Testis (tissue), 3 donors: ENCODE results near the gene ATP1A1. TPM values are rescaled to one million over a fixed set of nuclear protein-coding genes. Genes with fewer than 3 reads are reported as not detected.

Experiments
- DNase-seq: peaks from one replicate; pipeline ENCODE4 v3.0.0-alpha.2; 2019
- H3K27ac ChIP-seq, 2 donors: fragments of 200-600 bp; sonication (generic); one replicate each; pipeline ENCODE4 v1.5.1; 2019
- H3K27me3 ChIP-seq: fragments of 200-600 bp; sonication (generic); one replicate; pipeline ENCODE4 v1.5.1; 2019
- H3K36me3 ChIP-seq: fragments of 200-600 bp; sonication (generic); one replicate; pipeline ENCODE4 v1.5.1; 2017; ENCODE audit warnings: low read depth; ENCODE audit errors: missing control alignments
- H3K4me1 ChIP-seq: fragments of 200-600 bp; sonication (generic); one replicate; pipeline ENCODE4 v1.5.1; 2019
- H3K4me3 ChIP-seq, 2 donors: fragments of 200-600 bp; sonication (generic); one replicate each; pipeline ENCODE4 v1.5.1; 2017 to 2019
- H3K9me3 ChIP-seq: fragments of 200-600 bp; sonication (generic); one replicate; pipeline ENCODE4 v1.5.1; 2017
- POLR2A ChIP-seq: fragments of 450-650 bp; IDR thresholded peaks from one replicate; pipeline ENCODE4 v1.6.1; 2017; ENCODE audit warnings: antibody characterized with exemption, mild to moderate bottlenecking, moderate library complexity
- WGBS, 2 donors: methylation state at CpG; one replicate each; pipeline ENCODE4 v1.1.5; 2018; 5-methylcytosine and 5-hydroxymethylcytosine counted together
- intact Hi-C: fragments of 100-400 bp; cut with DNase I; formaldehyde crosslinking; loops from one replicate; pipeline ENCODE4 v1.15.1; 2023; ENCODE audit warnings: low total_unique reads
- polyA plus RNA-seq: library from polyadenylated mRNA; stranded (reverse); fragments of 350-450 nt; fragmentation: Illumina TruSeq; extraction: RNeasy Lipid Tissue Mini Kit (QIAGEN cat#74804); gene quantifications from one replicate; pipeline ENCODE4 v1.2.3, GENCODE V29; 2014; ENCODE audit warnings: low read depth, low replicate concordance; ENCODE audit not compliant: insufficient read depth
- total RNA-seq, 2 donors: library from RNA; depleted of rRNA; stranded (reverse); fragments of >200 nt; gene quantifications; one replicate each; pipeline ENCODE4 v1.2.3, GENCODE V29; 2016
- TF ChIP-seq, protein P1 (sequence below), 3 experiments: fragments of 450-650 bp in 2 of 3; fragments of 200-600 bp in 1 of 3; sonication (generic) in 1 of 3; IDR thresholded peaks; one replicate each; pipeline ENCODE4 v1.5.1; 2016 to 2019; ENCODE audit warnings: antibody characterized with exemption in 3 of 3, mild to moderate bottlenecking in 2 of 3, moderate library complexity in 1 of 3

ATP1A1 gene
- total and polyA plus RNA-seq, 3 donors from 2014 or later, result 394 to 561 (median 444) TPM

- H3K36me3 ChIP-seq, result no peaks in the 10 kb centered on the region
- no peaks in the 10 kb centered on the region for H3K27me3 ChIP-seq
- no peaks in the 10 kb centered on the region for H3K9me3 ChIP-seq
- intact Hi-C loops, result no loop called here
- no peak for DNase-seq
- H3K27ac ChIP-seq, result no peak overlapping the region
- TF ChIP-seq POLR2A, result no peak
- TF ChIP-seq, protein P1, sequence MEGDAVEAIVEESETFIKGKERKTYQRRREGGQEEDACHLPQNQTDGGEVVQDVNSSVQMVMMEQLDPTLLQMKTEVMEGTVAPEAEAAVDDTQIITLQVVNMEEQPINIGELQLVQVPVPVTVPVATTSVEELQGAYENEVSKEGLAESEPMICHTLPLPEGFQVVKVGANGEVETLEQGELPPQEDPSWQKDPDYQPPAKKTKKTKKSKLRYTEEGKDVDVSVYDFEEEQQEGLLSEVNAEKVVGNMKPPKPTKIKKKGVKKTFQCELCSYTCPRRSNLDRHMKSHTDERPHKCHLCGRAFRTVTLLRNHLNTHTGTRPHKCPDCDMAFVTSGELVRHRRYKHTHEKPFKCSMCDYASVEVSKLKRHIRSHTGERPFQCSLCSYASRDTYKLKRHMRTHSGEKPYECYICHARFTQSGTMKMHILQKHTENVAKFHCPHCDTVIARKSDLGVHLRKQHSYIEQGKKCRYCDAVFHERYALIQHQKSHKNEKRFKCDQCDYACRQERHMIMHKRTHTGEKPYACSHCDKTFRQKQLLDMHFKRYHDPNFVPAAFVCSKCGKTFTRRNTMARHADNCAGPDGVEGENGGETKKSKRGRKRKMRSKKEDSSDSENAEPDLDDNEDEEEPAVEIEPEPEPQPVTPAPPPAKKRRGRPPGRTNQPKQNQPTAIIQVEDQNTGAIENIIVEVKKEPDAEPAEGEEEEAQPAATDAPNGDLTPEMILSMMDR (IDR thresholded peaks at IDR 0.05), result no peak
- H3K4me1 ChIP-seq, result no peaks in the 10 kb centered on the region
- no peak overlapping the region for H3K4me3 ChIP-seq
- 60 to 61% methylated on average over 9 of the region's 9 CpGs for WGBS, 2 donors
Observed at GRCh38 chr1:116334868-116335635, 38.0 kb upstream of the ATP1A1 start.

GRCh38 chr1:116335850-116336624 is 37.0 kb upstream of the ATP1A1 start:
- intact Hi-C loops, result no loop called here

GRCh38 chr1:116337398-116337797 is 35.6 kb upstream of the ATP1A1 start:
- no peak for DNase-seq
- no peak overlapping the region for H3K27ac ChIP-seq
- H3K36me3 ChIP-seq, result no peaks in the 10 kb centered on the region
- H3K4me1 ChIP-seq, result no peaks in the 10 kb centered on the region
- TF ChIP-seq POLR2A, result no peak
- TF ChIP-seq, protein P1 (IDR thresholded peaks at IDR 0.05), result no peak
- no peak overlapping the region for H3K4me3 ChIP-seq
- intact Hi-C loops, result no loop called here
- no peaks in the 10 kb centered on the region for H3K9me3 ChIP-seq
- 85 to 94% methylated on average over 7 of the region's 7 CpGs for WGBS, 2 donors
- no peaks in the 10 kb centered on the region for H3K27me3 ChIP-seq

More at GRCh38 chr1:116335850-116336624, 37.0 kb upstream of the ATP1A1 start:
- Histone ChIP-seq H3K27me3 (no peaks in the 10 kb centered on the region), H3K27ac (no peak overlapping the region), H3K36me3 (no peaks in the 10 kb centered on the region), H3K4me1 (no peaks in the 10 kb centered on the region), H3K9me3 (no peaks in the 10 kb centered on the region), H3K4me3 (no peak overlapping the region)
- 91 to 94% methylated on average over 11 of the region's 11 CpGs for WGBS, 2 donors
- no peak for DNase-seq
- TF ChIP-seq POLR2A, result no peak
- TF ChIP-seq, protein P1 (IDR thresholded peaks at IDR 0.05), result no peak

- TF ChIP-seq, protein P1 (IDR thresholded peaks at IDR 0.05), result no peak
- no peak for TF ChIP-seq POLR2A
- H3K4me1 ChIP-seq, result no peaks in the 10 kb centered on the region
- 81 to 97% methylated on average over 2 of the region's 2 CpGs for WGBS, 2 donors
- no peaks in the 10 kb centered on the region for H3K36me3 ChIP-seq
- H3K9me3 ChIP-seq, result no peaks in the 10 kb centered on the region
- intact Hi-C loops, result no loop called here
- H3K27ac ChIP-seq, result no peak overlapping the region
- no peaks in the 10 kb centered on the region for H3K27me3 ChIP-seq
- no peak for DNase-seq
- no peak overlapping the region for H3K4me3 ChIP-seq
Observed at GRCh38 chr1:116338400-116338799, 34.6 kb upstream of the ATP1A1 start.
